Body of pancreas (tissue), 4 donors: Measurements from ENCODE around the gene WDFY4. TPM values are rescaled to one million over a fixed set of nuclear protein-coding genes. Genes with fewer than 3 reads are reported as not detected.
"Not testable (repeated sequence)": the region's sequence is repeated elsewhere in the genome, so short reads cannot be mapped to it uniquely, and the experiment has no call there.

Experiments used
- ATAC-seq: fragments of 150-250 bp; one replicate; pipeline ENCODE4 v1.9.1; 2016
- DNase-seq, 4 donors: peaks; one replicate each; pipeline ENCODE4 v3.0.0-alpha.2; 2019
- H3K27ac ChIP-seq, 4 donors: fragments of 200-600 bp; sonication (generic); 1 replicate in 3 of 4; 2 replicates in 1 of 4; pipeline versions ENCODE4 v1.5.1 to v1.6.1; 2016 to 2019; ENCODE audit warnings: mild to moderate bottlenecking in 1 of 4, mixed read lengths in 1 of 4, moderate library complexity in 1 of 4
- H3K27me3 ChIP-seq, 2 donors: fragments of 200-600 bp; sonication (generic); one replicate each; pipeline ENCODE4 v1.6.0; 2016; ENCODE audit warnings: mild to moderate bottlenecking in 1 of 2
- H3K36me3 ChIP-seq, 2 donors: fragments of 200-600 bp; sonication (generic); replicated peaks in 1 of 2; 2 replicates each; pipeline ENCODE4 v1.5.1; 2016; ENCODE audit warnings: low read depth in 2 of 2; ENCODE audit not compliant: insufficient read depth in 1 of 2
- H3K4me1 ChIP-seq: fragments of 200-600 bp; sonication (generic); one replicate; pipeline ENCODE4 v1.6.0; 2016
- H3K4me3 ChIP-seq, 2 donors: fragments of 200-600 bp; sonication (generic); 1 replicate in 1 of 2; 2 replicates in 1 of 2; pipeline ENCODE4 v1.5.1; 2016 to 2019
- H3K9me3 ChIP-seq, 3 donors: fragments of 200-600 bp; sonication (generic); 1 replicate in 2 of 3; 2 replicates in 1 of 3; pipeline ENCODE4 v1.5.1; 2016
- CTCF ChIP-seq, 7 experiments: fragments of 450-650 bp in 4 of 7; fragments of 200-600 bp in 3 of 7; sonication (generic) in 3 of 7; IDR thresholded peaks; one replicate each; pipeline ENCODE4 v1.5.1; 2016 to 2019; ENCODE audit warnings: antibody characterized with exemption in 7 of 7
- POLR2A ChIP-seq, 3 donors: fragments of 450-650 bp; IDR thresholded peaks; one replicate each; pipeline ENCODE4 v1.6.1; 2016; ENCODE audit warnings: antibody characterized with exemption in 3 of 3, mild to moderate bottlenecking in 2 of 3
- WGBS, 2 donors: methylation state at CpG; one replicate each; pipeline ENCODE4 v1.1.5; 2017; 5-methylcytosine and 5-hydroxymethylcytosine counted together
- intact Hi-C: fragments of 100-400 bp; cut with DNase I; formaldehyde crosslinking; loops from one replicate; pipeline ENCODE4 v1.15.1; 2023
- total RNA-seq, 2 donors: library from RNA; depleted of rRNA; stranded (reverse); fragments of >200 nt; gene quantifications; one replicate each; pipeline ENCODE4 v1.1.0, GENCODE V29; 2016

Gene WDFY4
- total RNA-seq, 2 donors from 2014 or later, result 0.66 to 2.3 TPM

DNA sequence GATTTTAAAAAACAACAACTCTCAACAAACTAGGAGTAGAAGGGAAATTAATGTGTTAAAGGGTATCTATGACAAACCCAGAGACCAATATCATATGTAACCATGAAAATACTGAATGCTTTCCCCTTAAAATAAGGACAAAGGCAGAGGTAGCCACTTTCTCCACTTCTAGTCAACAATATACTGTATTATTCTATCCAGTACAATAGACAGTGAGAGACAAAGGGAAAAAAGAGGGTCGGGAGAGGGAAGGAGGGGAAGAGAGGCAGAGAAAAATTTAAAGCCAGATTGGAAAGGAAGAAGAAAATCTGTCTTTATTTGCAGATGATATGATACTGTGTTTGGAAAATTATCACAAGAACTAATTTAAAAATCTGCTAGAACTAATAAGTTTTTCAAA lies 39.1 kb upstream of the WDFY4 start:
- TF ChIP-seq POLR2A (IDR thresholded peaks at IDR 0.05), result no peak
- no peak for TF ChIP-seq CTCF (IDR thresholded peaks at IDR 0.05)
- no peak overlapping the region for H3K27ac ChIP-seq
- no peak for DNase-seq
- H3K4me3 ChIP-seq, result no peak overlapping the region
- no peaks in the 10 kb centered on the region for H3K36me3 ChIP-seq
- intact Hi-C loops, result no loop called here
- H3K4me1 ChIP-seq, result no peaks in the 10 kb centered on the region
- H3K9me3 ChIP-seq, result no peaks in the 10 kb centered on the region
- no peak for ATAC-seq
- no peaks in the 10 kb centered on the region for H3K27me3 ChIP-seq
- WGBS, 2 donors, result 65 to 73% methylated on average over 1 of the region's 1 CpG

GRCh38 chr10:48647073-48647472 lies 37.6 kb upstream of the WDFY4 start:
- H3K9me3 ChIP-seq, H3K4me1 ChIP-seq, intact Hi-C loops, H3K4me3 ChIP-seq, DNase-seq, H3K27me3 ChIP-seq, H3K36me3 ChIP-seq, H3K27ac ChIP-seq, ATAC-seq: not testable (repeated sequence)
- WGBS, 2 donors, result 91% methylated on average over 7 of the region's 7 CpGs

GRCh38 chr10:48648172-48648942 lies 36.3 kb upstream of the WDFY4 start:
- no peaks in the 10 kb centered on the region for H3K9me3 ChIP-seq
- TF ChIP-seq CTCF (IDR thresholded peaks at IDR 0.05) (no peak), POLR2A (IDR thresholded peaks at IDR 0.05) (no peak)
- H3K4me3 ChIP-seq, result no peak overlapping the region
- no peaks in the 10 kb centered on the region for H3K27me3 ChIP-seq
- intact Hi-C loops, result no loop called here
- no peaks in the 10 kb centered on the region for H3K36me3 ChIP-seq
- H3K4me1 ChIP-seq, result no peaks in the 10 kb centered on the region
- H3K27ac ChIP-seq, result no peak overlapping the region
- ATAC-seq, result no peak
- DNase-seq, result no peak
- WGBS, 2 donors, result 76 to 82% methylated on average over 12 of the region's 12 CpGs

DNA sequence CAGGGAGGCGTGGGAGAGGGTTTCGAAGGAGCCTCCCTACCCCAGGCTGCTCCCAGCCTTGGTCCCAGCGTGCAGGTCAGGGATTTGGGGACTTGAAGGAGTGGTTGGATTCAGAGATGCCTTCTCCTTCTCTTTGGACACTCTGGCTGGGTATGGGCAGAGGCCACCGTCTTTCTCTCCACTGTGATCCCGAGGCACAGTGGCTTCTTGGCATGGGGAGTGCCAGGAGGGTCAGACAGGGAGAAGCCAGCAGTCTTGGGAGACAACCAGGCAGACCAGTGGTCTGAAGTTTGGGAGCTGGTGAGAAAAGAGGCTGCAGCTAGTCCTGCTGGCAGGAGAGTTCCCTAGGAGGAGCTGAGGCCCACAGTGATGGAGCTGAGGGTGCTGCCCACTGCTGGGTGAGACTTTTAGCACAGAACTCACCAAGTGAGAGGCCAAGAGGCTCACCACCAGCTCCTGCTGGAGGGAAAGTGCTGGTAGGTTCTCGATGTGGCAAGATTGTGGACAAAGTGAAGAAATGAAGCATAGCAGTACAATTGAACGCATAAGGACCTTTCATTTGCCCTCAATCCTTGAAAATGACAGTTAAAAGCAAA lies 35.2 kb upstream of the WDFY4 start:
- TF ChIP-seq POLR2A (IDR thresholded peaks at IDR 0.05), result no peak
- no peak for TF ChIP-seq CTCF (IDR thresholded peaks at IDR 0.05)
- Histone ChIP-seq H3K36me3 (no peaks in the 10 kb centered on the region), H3K9me3 (no peaks in the 10 kb centered on the region), H3K27me3 (no peaks in the 10 kb centered on the region), H3K4me3 (no peak overlapping the region), H3K4me1 (no peaks in the 10 kb centered on the region), H3K27ac (no peak overlapping the region)
- DNase-seq (no peak), ATAC-seq (no peak)
- intact Hi-C loops, result no loop called here
- WGBS, 2 donors, result 77 to 86% methylated on average over 7 of the region's 7 CpGs

DNA sequence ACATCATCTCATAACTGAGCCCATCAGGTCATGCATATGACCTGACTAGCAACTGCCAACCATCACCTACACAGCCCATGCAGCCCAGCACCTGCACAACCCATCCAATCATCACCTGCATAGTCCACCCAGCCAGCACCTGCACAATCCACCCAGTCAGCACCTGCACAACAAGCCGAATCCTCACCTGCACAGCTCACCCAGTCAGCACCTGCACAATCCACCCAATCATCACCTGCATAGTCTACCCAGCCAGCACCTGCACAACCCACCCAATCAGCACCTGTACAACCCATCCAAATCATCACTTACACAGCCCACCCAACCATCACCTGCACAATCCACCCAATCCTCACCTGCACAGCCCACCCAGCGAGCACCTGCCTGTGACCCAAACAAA lies 33.4 kb upstream of the WDFY4 start:
- DNase-seq, result no peak
- no peak for TF ChIP-seq CTCF (IDR thresholded peaks at IDR 0.05)
- no peak for TF ChIP-seq POLR2A (IDR thresholded peaks at IDR 0.05)
- H3K9me3 ChIP-seq, result no peaks in the 10 kb centered on the region
- ATAC-seq, result no peak
- no peaks in the 10 kb centered on the region for H3K36me3 ChIP-seq
- H3K27me3 ChIP-seq, result no peaks in the 10 kb centered on the region
- peaks cover 10% of the 10 kb centered on the region for H3K4me1 ChIP-seq
- intact Hi-C loops, result loop anchor here (10.0 kb wide), 1 partner anchor 286 kb away; no protein-coding TSS in a partner anchor
- H3K27ac ChIP-seq, result no peak overlapping the region
- WGBS, 2 donors, result 78 to 84% methylated on average over 2 of the region's 2 CpGs
- H3K4me3 ChIP-seq, result no peak overlapping the region
